ENCODE data around the gene MAP2K3.
A peak's percentile ranks its signal among the peaks of the same experiment; 100 is the strongest.

MAP2K3 gene

GRCh38 chr17:21252796-21253645, 31.5 kb upstream of the MAP2K3 start, which contains the start of gene NATD1:
Gene NATD1 (minus strand): TSS chr17:21253410. CDS start chr17:21253264, 146 bp downstream.
- peak; percentile 82 for DNase-seq (ENCODE audit: low spot score)

- DNase-seq (ENCODE audit: low spot score): no peak
Observed at GRCh38 chr17:21253646-21254441, 30.7 kb upstream of the MAP2K3 start.

GRCh38 chr17:21258593-21258992, 25.9 kb upstream of the MAP2K3 start:
- no peak for DNase-seq (ENCODE audit: low spot score)

- no peak for DNase-seq (ENCODE audit: low spot score)
Observed at GRCh38 chr17:21262259-21262993, 22.1 kb upstream of the MAP2K3 start.

- DNase-seq (ENCODE audit: low spot score): no peak
Observed at GRCh38 chr17:21263376-21263775, 21.1 kb upstream of the MAP2K3 start.

GRCh38 chr17:21268596-21269188, 15.8 kb upstream of the MAP2K3 start:
- DNase-seq (ENCODE audit: low spot score): no peak

- DNase-seq (ENCODE audit: low spot score): no peak
Observed at GRCh38 chr17:21269394-21269793, 15.1 kb upstream of the MAP2K3 start.

GRCh38 chr17:21271454-21272183, 12.9 kb upstream of the MAP2K3 start:
- DNase-seq (ENCODE audit: low spot score): no peak

GRCh38 chr17:21272250-21272649, 12.3 kb upstream of the MAP2K3 start:
- no peak for DNase-seq (ENCODE audit: low spot score)

- no peak for DNase-seq (ENCODE audit: low spot score)
Observed at GRCh38 chr17:21272881-21273792, 11.4 kb upstream of the MAP2K3 start.

GRCh38 chr17:21275047-21275578, 9.4 kb upstream of the MAP2K3 start:
- DNase-seq (ENCODE audit: low spot score): no peak

- peak; percentile 91 for DNase-seq (ENCODE audit: low spot score)
Observed at GRCh38 chr17:21275579-21276263, 8.8 kb upstream of the MAP2K3 start.

- DNase-seq (ENCODE audit: low spot score): no peak
Observed at GRCh38 chr17:21276264-21276588, 8.3 kb upstream of the MAP2K3 start.

- DNase-seq (ENCODE audit: low spot score): no peak
Observed at GRCh38 chr17:21277332-21277731, 7.2 kb upstream of the MAP2K3 start.

GRCh38 chr17:21278450-21279197, 5.9 kb upstream of the MAP2K3 start:
- no peak for DNase-seq (ENCODE audit: low spot score)

GRCh38 chr17:21279198-21279535, 5.3 kb upstream of the MAP2K3 start:
- no peak for DNase-seq (ENCODE audit: low spot score)

- DNase-seq (ENCODE audit: low spot score): no peak
Observed at GRCh38 chr17:21279582-21279981, 4.9 kb upstream of the MAP2K3 start.

- DNase-seq (ENCODE audit: low spot score): peak; percentile 87
Observed at GRCh38 chr17:21280081-21280518, 4.4 kb upstream of the MAP2K3 start.

- DNase-seq (ENCODE audit: low spot score): no peak
Observed at GRCh38 chr17:21282231-21282630, 2.3 kb upstream of the MAP2K3 start.
